PC-3 (cell line): ENCODE results near the gene LRWD1.
"Not testable (repeated sequence)": the region's sequence is repeated elsewhere in the genome, so short reads cannot be mapped to it uniquely, and the experiment has no call there.

Experiments used
- EZH2phosphoT487 ChIP-seq: fragments of 300-600 bp; sonication (generic); IDR thresholded peaks from 2 replicates; pipeline ENCODE4 v1.6.1; 2018; ENCODE audit warnings: mild to moderate bottlenecking, antibody characterized with exemption, low read length, borderline replicate concordance
- TF ChIP-seq, protein P1 (sequence below): fragments of 300-600 bp; sonication (generic); conservative IDR thresholded peaks from 2 replicates; pipeline ENCODE4 v1.5.1; 2017; ENCODE audit warnings: antibody characterized with exemption, low read depth, mild to moderate bottlenecking, low read length

DNA sequence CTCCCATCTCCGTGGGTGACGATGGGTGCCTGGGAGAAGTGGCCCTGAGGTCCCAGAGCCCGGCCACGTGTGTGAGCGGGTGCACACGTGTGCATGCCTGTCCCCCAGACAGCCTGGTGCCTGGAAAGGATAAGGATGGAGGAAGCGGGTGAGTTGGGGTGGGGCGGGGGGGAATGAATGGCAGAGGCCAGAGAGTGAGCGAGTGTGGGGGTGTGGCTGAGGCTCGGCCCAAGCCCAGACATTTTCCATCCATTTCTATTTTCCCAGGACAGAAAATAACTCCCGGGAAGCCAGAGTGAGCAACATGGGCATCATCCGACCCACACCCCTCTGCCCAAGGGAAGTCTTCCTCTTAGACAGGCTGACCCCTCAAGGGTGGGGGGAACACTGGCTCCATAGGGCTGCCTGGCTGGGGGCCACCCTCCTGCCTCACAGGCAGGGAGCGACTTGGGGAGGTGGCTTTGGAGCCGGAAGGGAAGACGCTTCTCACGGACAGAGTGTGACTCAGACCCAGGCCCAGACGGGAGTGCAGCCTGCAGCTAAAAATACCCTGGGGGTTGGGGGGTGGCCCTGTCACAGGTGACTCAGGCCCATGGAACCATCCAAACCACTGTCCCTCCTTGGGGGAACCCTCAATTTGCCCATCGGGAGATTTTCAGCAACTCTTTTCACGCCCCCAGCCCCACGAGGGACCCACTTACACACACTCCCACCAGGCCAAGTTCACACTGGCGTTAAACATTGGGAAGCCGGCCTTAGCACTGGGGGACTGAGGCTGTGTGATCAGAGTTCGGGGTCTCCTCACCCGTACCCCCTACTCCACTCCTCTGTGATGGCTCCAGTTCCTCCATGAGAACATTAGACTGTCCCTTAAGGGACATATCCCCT lies 40.8 kb downstream of the LRWD1 start:
- TF ChIP-seq, protein P1, sequence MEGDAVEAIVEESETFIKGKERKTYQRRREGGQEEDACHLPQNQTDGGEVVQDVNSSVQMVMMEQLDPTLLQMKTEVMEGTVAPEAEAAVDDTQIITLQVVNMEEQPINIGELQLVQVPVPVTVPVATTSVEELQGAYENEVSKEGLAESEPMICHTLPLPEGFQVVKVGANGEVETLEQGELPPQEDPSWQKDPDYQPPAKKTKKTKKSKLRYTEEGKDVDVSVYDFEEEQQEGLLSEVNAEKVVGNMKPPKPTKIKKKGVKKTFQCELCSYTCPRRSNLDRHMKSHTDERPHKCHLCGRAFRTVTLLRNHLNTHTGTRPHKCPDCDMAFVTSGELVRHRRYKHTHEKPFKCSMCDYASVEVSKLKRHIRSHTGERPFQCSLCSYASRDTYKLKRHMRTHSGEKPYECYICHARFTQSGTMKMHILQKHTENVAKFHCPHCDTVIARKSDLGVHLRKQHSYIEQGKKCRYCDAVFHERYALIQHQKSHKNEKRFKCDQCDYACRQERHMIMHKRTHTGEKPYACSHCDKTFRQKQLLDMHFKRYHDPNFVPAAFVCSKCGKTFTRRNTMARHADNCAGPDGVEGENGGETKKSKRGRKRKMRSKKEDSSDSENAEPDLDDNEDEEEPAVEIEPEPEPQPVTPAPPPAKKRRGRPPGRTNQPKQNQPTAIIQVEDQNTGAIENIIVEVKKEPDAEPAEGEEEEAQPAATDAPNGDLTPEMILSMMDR, result not testable (repeated sequence)
- TF ChIP-seq EZH2phosphoT487, result not testable (repeated sequence)
